HepG2 (cell line): ENCODE measurements around the gene HES7. TPM values are rescaled to one million over a fixed set of nuclear protein-coding genes. Genes with fewer than 3 reads are reported as not detected.

Source experiments
- ARID5B ChIP-seq: IDR thresholded peaks from 2 replicates; pipeline ENCODE4 v1.4.0; 2020; ENCODE audit warnings: mild to moderate bottlenecking, missing genetic modification reagents
- ATF4 ChIP-seq, 2 experiments: fragments of 450-650 bp in 1 of 2; sonication (generic) in 1 of 2; formaldehyde crosslinking; IDR thresholded peaks; 2 replicates each; pipeline versions ENCODE4 v1.5.0 to v1.8.0; 2020 to 2022; ENCODE audit warnings: mild to moderate bottlenecking in 1 of 2, missing genetic modification reagents in 1 of 2
- CBX1 ChIP-seq: IDR thresholded peaks from one replicate; pipeline ENCODE4 v1.6.1; 2016; ENCODE audit warnings: antibody characterized with exemption, low read depth
- CREB3 ChIP-seq: sonication (generic); formaldehyde crosslinking; IDR thresholded peaks from 2 replicates; pipeline ENCODE4 v1.5.0; 2020; ENCODE audit warnings: missing genetic modification reagents
- DNMT3B ChIP-seq: conservative IDR thresholded peaks from 2 replicates; pipeline ENCODE4 v1.6.1; 2016; ENCODE audit warnings: missing biosample characterization, control low read depth
- HBP1 ChIP-seq: IDR thresholded peaks from 2 replicates; pipeline ENCODE4 v1.6.1; 2016; ENCODE audit warnings: low read depth, control low read depth
- ZNF337 ChIP-seq: sonication (generic); formaldehyde crosslinking; IDR thresholded peaks from 2 replicates; pipeline ENCODE4 v1.5.1; 2020; ENCODE audit warnings: missing genetic modification reagents, low read depth, mild to moderate bottlenecking, borderline replicate concordance
- ZNF407 ChIP-seq: sonication (generic); formaldehyde crosslinking; IDR thresholded peaks from one replicate; pipeline ENCODE4 v1.5.1; 2020; ENCODE audit warnings: mild to moderate bottlenecking, missing genetic modification reagents; ENCODE audit errors: not compliant biosample characterization
- ZNF773 ChIP-seq: sonication (generic); formaldehyde crosslinking; IDR thresholded peaks from 2 replicates; pipeline ENCODE4 v1.4.0; 2020; ENCODE audit warnings: missing genetic modification reagents, borderline replicate concordance
- ZNF781 ChIP-seq: sonication (generic); formaldehyde crosslinking; IDR thresholded peaks from 2 replicates; pipeline ENCODE4 v1.5.1; 2020; ENCODE audit warnings: borderline replicate concordance, mild to moderate bottlenecking, missing genetic modification reagents; ENCODE audit errors: not compliant biosample characterization
- ZNF788 ChIP-seq: sonication (generic); formaldehyde crosslinking; IDR thresholded peaks from 2 replicates; pipeline ENCODE4 v1.5.0; 2020; ENCODE audit warnings: mild to moderate bottlenecking, missing genetic modification reagents, borderline replicate concordance
- polyA plus RNA-seq, 8 experiments: library from polyadenylated mRNA; depleted of rRNA in 3 of 8; stranded (reverse) in 7 of 8; unstranded in 1 of 8; fragments of >200 nt; fragmentation: Illumina TruSeq in 4 of 8; extraction: Trizol in 4 of 8; gene quantifications; 2 replicates each; pipeline versions ENCODE4 v1.2.1 to v1.2.3, GENCODE V29; 2011 to 2016; ENCODE audit warnings: low read depth in 4 of 8, missing spikeins in 1 of 8, mixed read lengths in 1 of 8; ENCODE audit not compliant: insufficient read depth in 1 of 8
- total RNA-seq, 5 experiments: library from RNA; depleted of rRNA; stranded (reverse); fragments of >200 nt; fragmentation: Illumina TruSeq; extraction: Trizol; gene quantifications; 2 replicates each; pipeline ENCODE4 v1.2.3, GENCODE V29; 2016; ENCODE audit warnings: low read depth in 1 of 5

Gene HES7
- total and polyA plus RNA-seq, 2 of the 13 experiments (the other 11 are each of a cell fraction or from before 2014, with no cell fraction given), result not detected

GRCh38 chr17:8156246-8156992 lies 32.5 kb upstream of the HES7 start (continued):
- TF ChIP-seq ZNF788 (CRISPR knock-in tag), result no peak
- TF ChIP-seq CREB3 (CRISPR knock-in tag), result no peak
- TF ChIP-seq HBP1, result no peak
- TF ChIP-seq ARID5B (CRISPR knock-in tag), result peak; percentile 22; the same call in 1 of the 2 replicates
- no peak for TF ChIP-seq ZNF773
- TF ChIP-seq ZNF407 (CRISPR knock-in tag), result no peak
- no peak for TF ChIP-seq CBX1
- TF ChIP-seq ATF4 (CRISPR knock-in tag; IDR thresholded peaks at IDR 0.05), result 0 out of 4 replicates have a peak, but pooled peaks of 1 of the 2 experiments have one; percentile 13
- TF ChIP-seq ZNF781 (CRISPR knock-in tag), result no peak
- no peak for TF ChIP-seq ZNF337 (CRISPR knock-in tag)
- peak; percentile 24; the same call in 1 of the 2 replicates for TF ChIP-seq DNMT3B (CRISPR knock-in tag)
